ENCODE measurements around the gene GON7.

GON7 gene

DNA sequence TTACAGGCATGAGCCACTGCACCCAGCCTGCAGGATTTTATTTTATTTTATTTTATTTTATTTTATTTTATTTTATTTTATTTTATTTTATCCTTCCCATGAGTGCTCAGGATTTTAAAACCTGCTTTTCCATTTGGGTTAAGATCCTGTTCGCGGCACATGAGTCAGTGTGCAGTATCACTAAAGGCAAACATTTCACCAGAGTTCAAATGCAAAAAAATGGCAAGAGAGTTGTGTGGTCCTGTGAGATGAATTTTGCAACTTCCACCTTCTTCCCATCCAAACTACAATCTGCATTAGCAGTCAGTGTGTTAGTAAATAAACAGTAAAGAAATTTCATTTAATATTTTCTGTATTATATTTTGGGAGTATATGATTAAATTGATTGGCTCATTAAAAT lies 51.2 kb downstream of the GON7 start:
- no peak for DNase-seq

DNA sequence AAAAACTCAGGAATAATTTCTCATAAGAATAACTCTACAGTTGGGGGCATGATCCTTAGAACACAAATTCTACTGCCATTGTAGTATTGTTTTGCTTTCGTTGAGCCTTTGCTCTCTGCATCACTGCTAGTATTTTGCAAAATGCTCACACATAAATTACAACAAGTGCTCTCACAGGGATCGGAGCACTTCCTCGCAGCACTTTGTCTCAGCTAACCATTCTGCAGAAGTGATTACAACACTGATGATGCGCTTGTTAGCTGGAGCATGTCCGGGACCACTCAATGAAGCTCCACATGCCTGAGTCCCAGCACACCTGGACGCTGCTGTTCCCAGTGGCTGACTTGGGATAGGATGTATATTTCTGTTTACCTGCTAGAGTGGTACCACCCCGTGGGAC lies 53.7 kb downstream of the GON7 start:
- DNase-seq: no peak
